GM23248 (cell line): ENCODE data around the gene AKAP10. TPM values are rescaled to one million over a fixed set of nuclear protein-coding genes. Genes with fewer than 3 reads are reported as not detected.
A peak's percentile ranks its signal among the peaks of the same experiment; 100 is the strongest.

Experiments used
- DNase-seq: peaks from one replicate; pipeline ENCODE4 v3.0.0-alpha.2; 2015
- H2AFZ ChIP-seq: fragments of 200-600 bp; sonication (generic); 2 replicates; pipeline ENCODE4 v1.6.1; 2016; ENCODE audit warnings: antibody characterized with exemption
- H3F3A ChIP-seq: fragments of 200-600 bp; sonication (generic); 2 replicates; pipeline ENCODE4 v1.6.1; 2016; ENCODE audit warnings: mild to moderate bottlenecking, antibody characterized with exemption, mixed run types; ENCODE audit not compliant: insufficient read depth
- H3K27ac ChIP-seq: fragments of 200-600 bp; sonication (generic); 2 replicates; pipeline ENCODE4 v1.5.1; 2016; ENCODE audit warnings: mild to moderate bottlenecking
- H3K27me3 ChIP-seq: fragments of 200-600 bp; sonication (generic); replicated peaks from 2 replicates; pipeline ENCODE4 v1.6.1; 2016; ENCODE audit warnings: mild to moderate bottlenecking; ENCODE audit not compliant: insufficient read depth
- H3K36me3 ChIP-seq: fragments of 200-600 bp; sonication (generic); 2 replicates; pipeline ENCODE4 v1.6.1; 2016; ENCODE audit warnings: low read depth, mild to moderate bottlenecking
- H3K4me1 ChIP-seq: fragments of 200-600 bp; sonication (generic); 2 replicates; pipeline ENCODE4 v1.6.1; 2016; ENCODE audit warnings: mild to moderate bottlenecking; ENCODE audit not compliant: insufficient read depth
- H3K4me2 ChIP-seq: fragments of 200-600 bp; sonication (generic); one replicate; pipeline ENCODE4 v1.6.1; 2016; ENCODE audit warnings: mild to moderate bottlenecking; ENCODE audit not compliant: unreplicated experiment
- H3K4me3 ChIP-seq: fragments of 200-600 bp; sonication (generic); 2 replicates; pipeline ENCODE4 v1.5.1; 2016; ENCODE audit warnings: mild to moderate bottlenecking
- H3K79me2 ChIP-seq: fragments of 200-600 bp; sonication (generic); 2 replicates; pipeline ENCODE4 v1.6.1; 2016; ENCODE audit warnings: mild to moderate bottlenecking; ENCODE audit not compliant: insufficient read depth
- H3K9ac ChIP-seq: fragments of 200-600 bp; sonication (generic); 2 replicates; pipeline ENCODE4 v1.6.1; 2016; ENCODE audit warnings: mild to moderate bottlenecking
- H3K9me2 ChIP-seq: fragments of 200-600 bp; sonication (generic); 2 replicates; pipeline ENCODE4 v1.6.1; 2016; ENCODE audit warnings: mixed run types, mild to moderate bottlenecking, moderate library complexity; ENCODE audit not compliant: insufficient read depth
- H3K9me3 ChIP-seq: fragments of 200-600 bp; sonication (generic); one replicate; pipeline ENCODE4 v1.6.1; 2017; ENCODE audit warnings: low read depth
- H4K20me1 ChIP-seq: fragments of 200-600 bp; sonication (generic); 2 replicates; pipeline ENCODE4 v1.6.0; 2016; ENCODE audit not compliant: insufficient read depth
- EZH2 ChIP-seq: fragments of 200-600 bp; sonication (generic); IDR thresholded peaks from 2 replicates; pipeline ENCODE4 v1.6.1; 2018; ENCODE audit warnings: antibody characterized with exemption, mild to moderate bottlenecking; ENCODE audit not compliant: insufficient read depth, poor library complexity, severe bottlenecking
- EZH2phosphoT487 ChIP-seq: fragments of 200-600 bp; sonication (generic); IDR thresholded peaks from 2 replicates; pipeline ENCODE4 v1.6.1; 2018; ENCODE audit warnings: antibody characterized with exemption, moderate library complexity, mild to moderate bottlenecking, low read depth; ENCODE audit not compliant: insufficient read depth
- WGBS, 2 experiments: methylation state at CpG; one replicate each; pipeline ENCODE4 v1.1.6; 2015 to 2017; ENCODE audit warnings: low lambda C conversion rate in 2 of 2, low coverage in 1 of 2; ENCODE audit errors: missing lambda C conversion rate in 2 of 2; 5-methylcytosine and 5-hydroxymethylcytosine counted together
- in situ Hi-C: fragments of 300-500 bp; cut with MboI; formaldehyde crosslinking; loops from 2 replicates; pipeline ENCODE4 v1.15.0; 2020
- polyA plus RNA-seq: library from polyadenylated mRNA; unstranded; fragments of >200 nt; fragmentation: Nextera tagmentation; extraction: Ambion mirVana; gene quantifications from 2 replicates; pipeline ENCODE4 v1.2.1, GENCODE V29; 2016
- total RNA-seq: library from RNA; depleted of rRNA; stranded (reverse); fragments of >200 nt; shearing (Covaris generic); gene quantifications from 2 replicates; pipeline ENCODE4 v1.2.3, GENCODE V29; 2014

Gene AKAP10
- total and polyA plus RNA-seq, 2 experiments from 2014 or later: 18.0 to 26.5 TPM

DNA sequence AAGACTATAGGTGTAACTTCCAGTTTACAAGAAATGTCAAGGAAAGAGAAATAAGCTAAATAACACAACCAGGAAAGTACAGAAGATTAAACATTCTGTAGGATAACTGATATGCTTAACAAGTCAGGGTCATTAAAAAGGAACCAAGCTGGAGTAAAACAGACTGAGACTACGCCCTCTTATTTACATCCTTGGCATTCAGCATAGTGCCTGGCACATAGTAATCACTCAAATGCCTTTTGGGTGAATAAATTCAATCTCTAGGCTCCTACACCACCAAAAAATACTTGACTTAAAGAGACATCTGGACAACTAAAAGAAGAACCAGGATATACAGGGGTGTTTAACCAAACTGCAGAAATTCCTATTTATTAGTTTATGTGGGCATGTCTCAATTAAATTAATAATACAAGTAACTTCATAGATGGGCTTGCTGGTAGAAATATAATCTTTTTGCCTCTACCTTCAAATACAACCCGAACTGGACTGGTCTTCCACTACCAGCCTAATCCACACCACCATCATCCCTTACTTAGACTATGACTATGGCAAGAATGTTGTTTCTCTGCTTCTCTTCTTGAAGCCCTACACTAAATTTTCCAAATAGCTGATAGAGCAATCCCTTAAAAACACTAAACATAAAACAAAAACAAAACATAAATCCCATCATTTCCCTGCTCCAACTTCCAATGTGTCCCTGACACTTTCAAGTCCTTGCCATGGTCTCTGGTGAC is 62.2 kb downstream of the AKAP10 start:
- in situ Hi-C loops: no loop called here
- H3F3A ChIP-seq: no peaks in the 10 kb centered on the region
- no peaks in the 10 kb centered on the region for H3K9me2 ChIP-seq
- no peaks in the 10 kb centered on the region for H3K9me3 ChIP-seq
- H3K4me3 ChIP-seq: no peak overlapping the region
- H3K27ac ChIP-seq: no peak overlapping the region
- peaks cover 13% of the 10 kb centered on the region for H3K4me1 ChIP-seq
- no peaks in the 10 kb centered on the region for H4K20me1 ChIP-seq
- no peaks in the 10 kb centered on the region for H3K79me2 ChIP-seq
- WGBS, 2 experiments: 98 to 99% methylated on average over 2 of the region's 2 CpGs
- no peak for TF ChIP-seq EZH2
- no peak for TF ChIP-seq EZH2phosphoT487
- no peaks in the 10 kb centered on the region for H3K27me3 ChIP-seq
- no peak overlapping the region for H2AFZ ChIP-seq
- H3K9ac ChIP-seq: no peak overlapping the region
- peak; percentile 18 for DNase-seq
- H3K36me3 ChIP-seq: peaks cover 39% of the 10 kb centered on the region
- peak overlapping the region; percentile 31 for H3K4me2 ChIP-seq

- Histone ChIP-seq H2AFZ (no peak overlapping the region), H3K36me3 (peaks cover 37% of the 10 kb centered on the region), H3F3A (peaks cover 8% of the 10 kb centered on the region), H4K20me1 (no peaks in the 10 kb centered on the region), H3K4me3 (no peak overlapping the region), H3K9ac (no peak overlapping the region), H3K4me2 (no peak overlapping the region), H3K27me3 (no peaks in the 10 kb centered on the region), H3K9me2 (no peaks in the 10 kb centered on the region), H3K9me3 (no peaks in the 10 kb centered on the region), H3K4me1 (peaks cover 13% of the 10 kb centered on the region), H3K79me2 (no peaks in the 10 kb centered on the region), H3K27ac (no peak overlapping the region)
- in situ Hi-C loops: no loop called here
- DNase-seq: no peak
- TF ChIP-seq EZH2 (no peak), EZH2phosphoT487 (no peak)
- 91 to 95% methylated on average over 2 of the region's 2 CpGs for WGBS, 2 experiments
Measured at GRCh38 chr17:19911033-19911432, 66.6 kb downstream of the AKAP10 start.

DNA sequence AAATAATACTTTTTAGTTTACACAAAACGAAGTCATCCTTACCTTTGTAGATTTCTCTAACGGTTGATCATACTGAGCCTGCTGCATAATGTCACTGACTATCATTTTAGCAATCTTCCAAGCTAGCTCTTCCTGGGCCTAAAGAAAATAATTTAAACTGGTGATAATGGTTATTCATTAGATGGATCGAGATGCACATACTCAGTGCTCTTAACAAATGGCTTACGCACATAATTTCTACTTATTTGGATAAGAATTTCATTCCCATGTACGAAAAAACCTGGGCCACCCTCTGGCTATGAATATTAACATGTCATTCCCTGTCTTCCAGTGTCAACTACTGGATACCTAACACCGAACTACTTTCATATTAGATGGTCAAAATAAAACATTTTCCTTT is 68.5 kb downstream of the AKAP10 start:
- Histone ChIP-seq H4K20me1 (no peaks in the 10 kb centered on the region; the same call in 1 of the 2 replicates), H3K27ac (no peak overlapping the region), H3K27me3 (no peaks in the 10 kb centered on the region), H3K9me2 (no peaks in the 10 kb centered on the region), H3K4me2 (no peak overlapping the region), H3K36me3 (peaks cover 42% of the 10 kb centered on the region), H3K9me3 (no peaks in the 10 kb centered on the region), H3K79me2 (no peaks in the 10 kb centered on the region), H3K9ac (no peak overlapping the region), H3K4me1 (peaks cover 3% of the 10 kb centered on the region), H2AFZ (no peak overlapping the region), H3F3A (peaks cover 22% of the 10 kb centered on the region), H3K4me3 (no peak overlapping the region)
- TF ChIP-seq EZH2 (no peak), EZH2phosphoT487 (no peak)
- WGBS, 2 experiments: 98% methylated on average over 6 of the region's 6 CpGs
- in situ Hi-C loops: no loop called here
- no peak for DNase-seq

DNA sequence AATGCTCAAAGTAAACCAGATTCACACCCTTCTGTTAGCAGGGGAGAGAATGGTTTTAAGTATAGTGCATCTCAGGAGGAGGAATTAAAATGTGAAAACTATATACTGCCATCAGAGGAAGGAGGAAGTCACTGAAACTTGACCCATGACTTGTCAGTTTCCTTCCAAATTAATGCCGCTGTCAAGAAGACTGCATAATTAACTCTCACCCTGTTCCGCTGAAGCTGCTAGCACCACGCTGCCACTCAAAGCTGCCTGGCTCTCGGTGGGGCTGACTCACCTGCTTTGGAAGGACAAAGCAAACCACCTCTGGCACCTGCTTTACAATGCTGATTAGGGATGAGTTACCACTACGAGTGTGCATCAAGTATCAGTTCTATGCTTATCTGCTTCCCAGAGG is 72.1 kb downstream of the AKAP10 start:
- Histone ChIP-seq H3K4me3 (no peak overlapping the region), H3K36me3 (peaks cover 37% of the 10 kb centered on the region), H3K9ac (no peak overlapping the region), H3K4me2 (no peak overlapping the region), H3K27me3 (no peaks in the 10 kb centered on the region), H4K20me1 (no peaks in the 10 kb centered on the region; the same call in 1 of the 2 replicates), H3F3A (peaks cover 38% of the 10 kb centered on the region), H2AFZ (no peak overlapping the region), H3K9me2 (no peaks in the 10 kb centered on the region), H3K79me2 (no peaks in the 10 kb centered on the region), H3K4me1 (peaks cover 16% of the 10 kb centered on the region), H3K9me3 (no peaks in the 10 kb centered on the region), H3K27ac (no peak overlapping the region)
- no peak for DNase-seq
- TF ChIP-seq EZH2phosphoT487 (no peak), EZH2 (no peak)
- in situ Hi-C loops: no loop called here
- 84 to 90% methylated on average over 5 of the region's 5 CpGs for WGBS, 2 experiments
